Heart left ventricle (tissue), 13 donors: ENCODE data around the gene CDR2L.

Source experiments
- POLR2A ChIP-seq, 2 donors: fragments of 450-650 bp; IDR thresholded peaks; one replicate each; pipeline ENCODE4 v1.6.1; 2017; ENCODE audit warnings: antibody characterized with exemption in 2 of 2, mild to moderate bottlenecking in 2 of 2, moderate library complexity in 2 of 2
- TF ChIP-seq, protein P1 (sequence below), 12 donors: fragments of 200-600 bp; sonication (generic) in 4 of 12; IDR thresholded peaks; one replicate each; pipeline versions ENCODE4 v1.5.0 to v1.8.0; 2018 to 2022; ENCODE audit warnings: antibody characterized with exemption in 12 of 12, mild to moderate bottlenecking in 5 of 12
- donor health status: ischemic (EF 13 %, LVEDD 7.1; RV severe dilation, severe dysfunction).
- donor health status: DM: no; HTN: yes; CAD: no.
- donor health status: DM: no; HTN: no; CAD: no.
- donor health status: ischemic (EF 25% LVEDD 6.9; RV normal size, moderate dysfunction).
- donor health status: ischemic (EF 25% LVEDD 5.7; RV mildly dilated, moderate dysfunction).
- donor health status: ischemic (EF 35%, LVEDD 5.7; RV mildly dilated, moderate dysfunction).
- donor health status: nonischemic (EF 11% LVEDD 7.7; RV severe dilation, severe dysfunction).
- donor health status: DM: yes; HTN: yes; CAD: no.
- donor health status: PGD.
- donor health status: ischemic (EF 29% LVEDD 5.4; RV normal size, mild dysfunction).
- donor health status: nonischemic (EF 23%, LVEDD 6.1; RV moderate dilation, normal function).

DNA sequence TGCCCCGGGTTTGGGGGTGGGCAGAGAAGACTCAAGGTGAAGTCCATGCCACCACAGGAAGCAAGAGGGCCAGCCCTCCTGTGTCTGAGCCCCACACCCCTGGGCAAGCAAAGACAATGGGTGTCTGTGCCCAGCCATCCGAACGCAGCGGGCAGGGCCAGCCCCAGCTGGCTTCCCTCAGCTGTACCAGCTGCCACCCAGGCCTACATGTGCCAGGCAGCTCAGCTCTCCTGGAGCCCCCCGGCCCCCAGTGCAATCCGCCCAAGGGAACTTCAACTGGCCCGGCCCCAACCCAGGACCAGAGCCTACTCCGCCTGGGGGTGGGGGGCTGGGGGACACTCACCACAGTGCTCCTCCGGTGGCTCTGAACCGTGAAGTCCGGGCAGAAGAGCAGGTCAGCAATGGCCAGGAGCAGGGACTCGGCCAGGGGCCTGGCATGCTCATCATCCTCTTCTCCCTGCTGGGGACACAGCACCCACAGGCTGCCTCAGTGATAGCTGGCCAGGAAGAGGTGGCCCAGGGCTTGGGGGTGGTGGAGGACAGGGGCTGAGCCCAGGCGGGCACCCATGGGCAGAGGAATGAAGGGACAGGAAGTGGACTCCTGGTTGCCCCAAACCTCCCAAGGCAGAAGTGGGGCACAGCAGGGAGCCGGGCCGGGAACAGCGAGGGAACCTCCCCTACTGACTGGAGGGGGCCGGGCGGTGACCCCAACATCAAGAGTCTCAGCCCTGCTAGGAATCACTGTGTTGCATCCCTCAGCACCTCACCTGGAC is 24.6 kb upstream of the CDR2L start:
- TF ChIP-seq, protein P1, sequence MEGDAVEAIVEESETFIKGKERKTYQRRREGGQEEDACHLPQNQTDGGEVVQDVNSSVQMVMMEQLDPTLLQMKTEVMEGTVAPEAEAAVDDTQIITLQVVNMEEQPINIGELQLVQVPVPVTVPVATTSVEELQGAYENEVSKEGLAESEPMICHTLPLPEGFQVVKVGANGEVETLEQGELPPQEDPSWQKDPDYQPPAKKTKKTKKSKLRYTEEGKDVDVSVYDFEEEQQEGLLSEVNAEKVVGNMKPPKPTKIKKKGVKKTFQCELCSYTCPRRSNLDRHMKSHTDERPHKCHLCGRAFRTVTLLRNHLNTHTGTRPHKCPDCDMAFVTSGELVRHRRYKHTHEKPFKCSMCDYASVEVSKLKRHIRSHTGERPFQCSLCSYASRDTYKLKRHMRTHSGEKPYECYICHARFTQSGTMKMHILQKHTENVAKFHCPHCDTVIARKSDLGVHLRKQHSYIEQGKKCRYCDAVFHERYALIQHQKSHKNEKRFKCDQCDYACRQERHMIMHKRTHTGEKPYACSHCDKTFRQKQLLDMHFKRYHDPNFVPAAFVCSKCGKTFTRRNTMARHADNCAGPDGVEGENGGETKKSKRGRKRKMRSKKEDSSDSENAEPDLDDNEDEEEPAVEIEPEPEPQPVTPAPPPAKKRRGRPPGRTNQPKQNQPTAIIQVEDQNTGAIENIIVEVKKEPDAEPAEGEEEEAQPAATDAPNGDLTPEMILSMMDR (IDR thresholded peaks at IDR 0.05): no peak
- TF ChIP-seq POLR2A (IDR thresholded peaks at IDR 0.05): no peak
